Measurements from ENCODE around the gene ANKH.

The ANKH gene

DNA sequence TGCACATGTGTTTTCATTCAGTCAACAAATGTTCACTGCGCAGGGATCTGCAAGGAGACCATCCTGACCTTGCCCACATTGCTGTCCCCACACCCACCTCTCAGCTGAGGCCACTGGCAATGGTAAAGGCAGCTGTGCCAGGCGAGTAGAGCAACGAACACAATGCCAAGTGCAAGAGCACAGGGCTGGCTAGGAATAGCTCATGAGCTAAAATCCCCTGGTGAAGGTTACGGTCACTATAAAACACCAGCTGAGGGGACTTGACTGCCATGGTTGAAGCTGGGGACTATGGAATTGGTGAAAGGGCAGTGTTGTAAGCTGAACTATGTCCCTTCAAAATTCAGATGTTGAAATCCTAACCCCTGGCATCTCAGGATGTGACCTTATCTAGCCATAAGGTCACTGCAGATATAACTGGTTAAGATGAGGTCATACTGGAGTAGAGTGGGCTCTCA is 111.0 kb downstream of the ANKH start:
- no peak for DNase-seq (ENCODE audit: low read depth, low spot score)

DNA sequence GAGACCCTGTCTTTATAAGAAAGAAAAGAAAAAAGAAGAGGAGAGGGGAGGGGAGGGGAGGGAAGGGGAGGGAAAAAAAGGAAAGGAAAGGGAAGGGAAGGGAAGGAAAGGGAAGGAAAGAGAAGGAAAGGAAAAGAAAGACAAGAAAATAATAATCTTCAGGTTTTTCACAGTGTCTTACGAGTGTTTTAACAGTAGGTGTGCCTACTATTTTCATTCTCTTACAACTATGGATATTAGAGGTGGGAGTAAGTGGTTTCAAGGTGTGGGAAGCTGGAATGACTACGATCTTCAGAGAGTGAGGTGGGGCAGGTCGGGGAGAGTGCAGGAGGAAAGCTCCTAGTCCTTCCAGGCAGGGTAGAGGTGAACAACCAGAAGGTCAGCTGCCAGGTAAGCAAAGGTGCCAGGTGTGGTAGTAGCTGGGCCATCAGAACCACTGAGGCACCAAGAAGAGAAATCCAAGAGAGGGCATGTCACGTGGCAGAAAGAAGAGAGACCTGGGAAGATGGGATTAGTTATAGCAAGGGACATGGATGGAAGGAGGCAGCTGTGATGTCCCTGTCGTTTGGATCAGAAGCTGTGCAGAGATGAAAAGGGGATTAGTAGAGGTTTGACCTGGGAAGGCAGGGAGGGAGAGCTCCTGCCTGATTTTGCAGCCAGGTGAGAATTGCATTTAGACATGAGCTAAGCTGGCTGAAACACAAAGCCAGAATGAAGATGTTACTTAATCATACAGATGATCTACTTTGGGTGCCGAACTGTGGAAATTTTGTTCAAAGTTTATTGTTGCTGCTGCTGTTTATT is 111.6 kb downstream of the ANKH start:
- no peak for DNase-seq (ENCODE audit: low read depth, low spot score)

DNA sequence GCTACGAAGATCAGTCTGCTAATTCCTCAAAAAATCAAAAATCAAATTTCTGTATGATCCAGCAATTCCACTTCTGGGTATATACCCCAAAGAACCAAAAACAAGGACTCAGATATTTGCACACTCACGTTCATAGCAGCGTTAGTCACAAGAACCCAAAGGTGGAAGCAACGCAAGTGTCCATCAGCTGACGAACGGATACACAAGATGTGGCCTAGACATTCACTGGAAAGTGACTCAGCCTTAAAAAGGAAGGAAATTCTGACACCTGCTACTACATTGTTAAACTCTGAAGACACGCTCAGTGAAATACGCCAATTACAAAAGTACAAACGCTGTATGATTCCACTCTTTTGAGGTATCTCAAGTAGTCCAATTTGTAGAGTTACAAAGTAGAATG is 113.7 kb downstream of the ANKH start:
- no peak for DNase-seq (ENCODE audit: low read depth, low spot score)

DNA sequence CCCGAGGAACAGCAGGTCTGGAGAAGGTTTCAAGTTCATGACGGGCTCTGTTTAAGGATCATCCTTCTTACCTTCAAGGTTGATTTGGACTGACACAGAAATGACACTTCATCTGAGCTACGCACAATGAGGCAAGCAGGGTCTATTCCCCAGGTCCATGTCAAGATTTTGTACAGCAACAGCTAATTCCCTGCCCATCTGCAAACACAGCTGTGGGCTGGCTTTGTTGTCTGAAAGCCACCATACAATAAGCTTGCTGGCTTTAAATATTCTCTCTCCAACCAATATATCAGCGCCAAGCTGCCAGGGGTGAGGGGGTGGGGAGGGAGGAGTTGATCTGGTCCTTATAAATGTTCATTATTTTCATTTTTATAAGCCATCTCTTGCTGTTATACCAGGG is 115.1 kb downstream of the ANKH start:
- no peak for DNase-seq (ENCODE audit: low read depth, low spot score)

DNA sequence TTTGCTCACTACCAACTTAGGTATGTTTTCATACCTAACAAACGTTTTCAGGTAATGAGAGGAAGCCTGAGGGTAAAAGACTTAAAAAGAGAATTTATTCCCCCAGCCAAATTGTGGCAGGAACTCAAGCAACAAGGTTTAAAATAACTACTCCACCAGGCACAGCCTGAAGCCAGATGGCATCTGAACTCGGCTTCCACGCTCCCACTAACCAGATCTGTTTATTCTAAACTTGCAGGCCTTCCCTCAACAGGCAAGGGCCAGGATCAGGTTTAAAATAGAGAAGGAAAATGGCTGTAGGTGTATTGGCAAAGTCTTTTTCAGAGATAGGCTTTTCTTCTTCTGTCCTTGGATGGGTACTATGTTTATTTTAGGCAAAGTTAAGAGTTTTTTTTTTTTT is 117.6 kb downstream of the ANKH start:
- DNase-seq (ENCODE audit: low read depth, low spot score), result no peak

DNA sequence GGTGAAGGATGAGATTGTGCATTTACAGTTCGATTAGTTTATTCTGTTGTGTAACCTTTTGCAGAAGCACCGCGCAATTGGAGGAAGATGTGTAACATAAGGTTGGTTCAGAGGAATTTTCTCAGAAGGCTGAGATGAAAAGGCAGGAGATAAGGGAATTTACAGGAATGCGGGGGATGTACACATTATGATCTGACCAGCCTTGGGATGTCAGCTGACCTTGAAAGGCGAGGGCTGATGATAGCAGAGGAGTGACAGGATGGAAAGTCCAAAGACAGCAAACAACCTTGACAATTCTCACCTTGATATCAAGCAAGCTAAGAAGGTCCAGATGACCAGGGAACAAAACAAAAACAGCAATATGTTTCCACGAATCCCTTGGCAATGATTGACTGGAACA is 118.3 kb downstream of the ANKH start:
- no peak for DNase-seq (ENCODE audit: low read depth, low spot score)

DNA sequence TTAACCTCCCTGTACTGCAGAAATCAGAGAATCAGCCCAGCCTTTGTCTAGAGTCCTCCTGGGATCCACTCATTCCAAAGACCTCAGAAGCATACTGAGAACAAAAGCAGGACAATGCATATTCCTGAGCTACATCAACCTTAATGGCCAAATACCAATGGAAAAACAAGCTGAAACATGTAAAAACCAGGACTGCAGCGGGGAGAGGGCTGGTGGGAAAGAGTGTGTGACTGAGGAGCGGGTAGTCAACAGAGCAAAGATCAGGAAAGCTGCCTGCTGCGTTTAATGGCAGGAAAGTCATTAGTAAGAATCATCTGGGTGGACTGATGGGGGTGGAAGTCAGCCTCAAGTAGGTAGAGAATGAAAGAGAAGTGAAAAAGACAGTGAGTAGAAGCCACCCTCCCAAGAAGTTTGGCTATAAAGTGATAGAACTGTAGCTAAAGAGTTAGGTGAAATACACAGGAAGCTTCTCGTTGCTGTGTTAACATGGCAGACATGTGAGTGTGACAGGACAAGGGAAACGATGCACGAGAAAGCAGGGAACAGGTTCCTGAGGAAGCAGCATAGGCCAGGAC is 119.0 kb downstream of the ANKH start:
- DNase-seq (ENCODE audit: low read depth, low spot score), result no peak

DNA sequence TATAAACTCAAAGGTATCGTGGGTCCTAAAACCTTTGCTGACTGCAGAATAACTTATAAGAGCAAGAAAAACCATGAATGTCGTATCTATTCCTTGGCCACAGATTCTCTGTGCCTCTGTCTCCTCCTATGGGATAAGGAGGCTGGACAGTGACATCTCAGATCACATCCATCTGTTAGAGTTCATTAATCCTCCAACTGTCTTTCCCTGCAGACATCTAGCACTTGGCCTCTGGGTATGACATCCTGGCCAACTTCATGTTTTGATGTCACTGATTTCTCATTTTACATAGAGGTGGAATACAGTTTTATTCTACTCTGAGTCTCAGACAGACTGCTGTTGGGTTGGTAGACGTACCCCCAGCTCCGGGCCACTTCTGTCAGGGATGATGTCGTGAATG is 120.9 kb downstream of the ANKH start:
- no peak for DNase-seq (ENCODE audit: low read depth, low spot score)

DNA sequence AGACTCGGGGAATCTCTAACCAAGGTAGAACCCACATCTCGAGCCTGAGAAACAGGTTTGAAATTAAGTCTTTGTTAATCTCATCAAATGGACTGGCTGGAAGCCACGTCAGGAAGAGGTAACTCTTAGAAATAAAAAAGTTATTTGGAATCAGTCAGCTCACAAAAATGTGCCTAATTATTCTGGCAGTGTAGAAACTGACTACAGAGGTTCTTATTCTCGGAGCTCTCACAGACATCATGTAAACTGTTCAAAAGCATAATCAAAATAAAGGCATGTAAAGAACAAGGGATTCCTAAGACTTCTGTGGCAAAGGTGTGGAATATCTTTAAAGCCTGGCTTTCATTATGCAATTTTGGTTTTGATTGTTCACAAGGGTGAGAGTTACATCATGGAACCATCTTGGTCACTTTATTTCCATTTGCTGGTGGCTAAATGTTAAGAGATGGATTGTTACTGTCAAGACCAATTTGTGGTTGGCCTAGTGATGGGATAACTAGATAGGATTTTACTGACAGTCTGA is 121.9 kb downstream of the ANKH start:
- no peak for DNase-seq (ENCODE audit: low read depth, low spot score)

DNA sequence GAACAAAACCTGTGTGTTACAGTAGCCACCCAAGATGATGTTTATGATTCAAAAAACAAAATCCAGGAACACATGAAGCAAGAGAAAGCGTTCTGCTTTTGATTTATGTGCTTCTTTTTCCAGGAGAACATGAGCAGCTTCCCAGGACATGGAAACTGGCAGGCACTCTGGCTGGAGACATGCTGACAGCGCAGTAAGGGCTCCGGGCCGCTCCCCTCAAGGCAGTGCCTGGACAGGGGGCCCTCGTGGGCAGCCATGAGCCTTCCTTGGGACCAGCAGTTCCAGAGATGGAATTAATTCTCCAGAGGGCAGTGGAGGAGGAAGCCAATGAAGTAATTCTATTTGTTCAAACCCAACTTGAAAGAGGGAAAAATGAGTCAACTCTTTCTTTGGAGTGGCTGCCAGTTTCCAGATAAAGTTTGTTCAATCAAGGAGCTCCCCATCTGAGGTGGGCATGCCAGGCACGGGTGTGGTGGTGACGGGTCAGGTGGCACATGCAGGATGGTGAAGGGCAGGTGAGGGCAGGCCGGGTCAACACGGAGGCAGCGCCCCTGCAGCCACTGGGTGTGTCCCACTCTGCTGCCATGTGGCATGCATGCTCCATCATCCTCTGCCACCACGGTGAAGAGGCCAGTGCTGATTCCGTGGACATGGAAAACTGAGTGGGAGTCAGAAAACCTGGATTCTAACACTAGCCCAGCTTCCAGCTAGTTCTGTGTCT is 123.2 kb downstream of the ANKH start:
- DNase-seq (ENCODE audit: low read depth, low spot score), result no peak

DNA sequence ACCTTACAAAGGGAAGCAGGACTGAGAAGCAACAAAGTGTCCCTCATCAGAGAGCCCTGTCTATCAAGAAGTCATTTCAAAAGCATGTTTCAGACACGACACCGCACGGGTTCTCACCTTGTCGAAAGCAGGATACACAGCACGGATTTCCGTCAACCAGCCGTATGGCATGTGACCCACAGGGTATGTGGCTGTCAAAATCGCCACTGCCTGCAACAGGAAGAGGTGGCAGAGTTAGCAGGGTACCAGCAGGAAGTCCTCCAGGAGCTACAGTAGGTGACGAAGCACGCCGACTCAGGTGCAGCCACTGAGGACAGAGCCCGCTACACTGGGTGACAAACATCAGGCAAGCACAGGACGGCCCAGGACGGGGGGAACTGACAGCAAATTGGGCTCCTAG is 125.8 kb downstream of the ANKH start:
- no peak for DNase-seq (ENCODE audit: low read depth, low spot score)

DNA sequence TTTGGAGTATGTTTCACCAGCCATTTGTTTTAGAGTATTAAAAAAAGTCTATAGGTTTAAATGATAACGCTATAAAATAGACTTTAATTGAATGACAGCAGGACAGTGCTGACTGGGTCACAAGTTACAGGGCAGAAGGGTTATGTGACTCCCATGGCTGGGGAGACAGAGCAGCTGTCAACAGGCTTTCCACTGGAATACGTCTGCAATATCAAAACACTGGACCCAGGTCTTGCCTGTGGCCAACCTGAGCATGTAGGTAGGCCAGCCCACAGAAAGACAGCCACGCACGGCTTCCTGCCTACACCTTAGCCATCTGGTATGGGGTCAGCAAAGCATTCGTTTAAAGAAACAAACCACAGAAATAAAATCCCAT is 126.4 kb downstream of the ANKH start:
- DNase-seq (ENCODE audit: low read depth, low spot score), result no peak

DNA sequence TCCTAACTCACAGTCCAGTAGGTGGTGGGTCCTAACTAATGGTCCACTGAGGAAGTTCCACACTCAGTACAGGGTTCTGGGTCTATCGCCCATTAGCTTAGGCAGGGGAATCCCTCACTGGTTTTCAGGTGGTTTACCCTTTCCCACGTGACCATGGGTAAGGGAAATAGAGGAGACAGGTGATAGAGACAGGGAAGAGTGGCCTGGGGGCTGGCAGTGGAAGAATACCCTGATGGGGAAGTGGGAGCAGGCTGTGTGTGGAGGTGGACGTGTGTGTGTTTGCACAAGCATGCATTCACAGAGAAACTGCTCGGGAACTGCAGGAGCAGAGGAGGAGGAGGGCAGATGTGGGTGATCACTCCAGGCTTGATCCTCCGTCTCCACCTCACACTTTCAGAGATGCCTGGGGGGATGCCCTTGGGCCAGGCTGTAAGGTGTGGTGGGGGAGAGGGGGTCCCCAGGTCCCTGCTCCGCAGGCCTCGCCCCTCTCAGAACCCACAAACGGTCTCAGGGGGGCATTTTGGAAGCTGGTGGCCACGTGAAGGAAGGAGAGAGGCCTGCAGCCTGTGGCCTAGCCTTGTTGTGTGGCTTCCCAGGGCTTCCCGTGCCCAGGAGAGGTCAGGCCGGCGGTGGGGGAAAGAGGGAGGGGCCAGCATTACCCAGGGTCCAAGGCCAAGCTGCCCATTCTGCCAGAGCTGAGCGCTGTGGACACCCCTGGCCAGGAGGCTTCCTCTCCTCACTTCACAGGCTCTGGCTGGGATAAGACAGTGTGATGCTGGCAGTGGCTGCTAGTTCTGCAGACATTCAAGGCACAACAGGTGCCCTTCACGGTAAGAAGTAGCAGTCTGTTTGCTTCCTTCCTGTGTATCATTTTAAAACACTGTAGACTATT is 127.0 kb downstream of the ANKH start:
- DNase-seq (ENCODE audit: low read depth, low spot score), result no peak

DNA sequence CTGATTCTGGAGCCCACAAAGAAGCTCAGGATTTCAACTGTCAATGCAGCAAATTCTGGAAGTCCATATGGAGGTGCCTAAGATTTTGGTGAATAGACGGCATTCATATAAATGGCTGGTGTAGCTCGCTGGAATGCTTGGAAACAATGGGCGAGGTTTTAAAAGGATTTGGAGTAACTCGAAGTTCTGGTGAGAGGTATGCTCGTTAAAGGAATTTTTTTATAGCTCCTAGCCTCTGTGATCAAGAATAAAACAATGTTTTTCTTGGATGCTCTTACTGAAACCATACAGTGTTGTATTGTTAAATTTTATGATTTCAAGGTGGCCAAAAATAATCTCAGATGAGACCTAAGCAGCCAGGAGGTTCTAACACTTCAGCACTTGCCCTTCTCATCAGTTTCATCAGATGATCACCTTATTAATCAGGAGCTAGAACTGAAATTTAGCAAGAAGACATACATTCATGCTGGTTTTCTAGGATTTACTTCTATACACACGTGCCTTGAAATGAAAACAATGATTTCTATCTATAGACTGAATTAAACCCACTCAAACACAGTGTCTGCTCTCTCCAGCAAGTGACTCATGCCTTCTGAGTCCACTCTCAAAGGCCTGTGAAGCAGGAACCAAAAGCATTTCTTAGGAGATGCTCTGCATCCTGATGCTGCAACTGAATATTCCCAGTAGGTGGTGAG is 127.8 kb downstream of the ANKH start:
- DNase-seq (ENCODE audit: low read depth, low spot score), result no peak

DNA sequence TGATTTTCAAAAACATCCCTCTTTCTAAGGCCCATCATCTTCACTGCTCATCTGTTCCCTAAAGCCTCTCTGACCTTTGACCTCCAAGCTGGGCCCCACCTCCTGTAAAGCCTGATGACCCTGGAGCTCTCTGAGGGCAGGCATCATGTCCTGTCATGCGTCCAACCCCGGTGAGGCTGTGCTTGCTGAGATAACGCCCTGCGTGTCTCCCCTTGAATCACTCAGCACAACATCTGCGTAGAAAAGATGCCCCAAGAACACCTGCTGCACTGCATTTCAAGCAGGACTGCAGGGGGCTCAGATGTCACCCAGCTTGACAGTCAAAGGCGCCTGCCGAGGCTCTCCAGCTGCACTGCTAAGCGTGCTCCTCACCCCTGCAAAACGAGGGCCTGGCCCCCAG is 129.1 kb downstream of the ANKH start:
- no peak for DNase-seq (ENCODE audit: low read depth, low spot score)

DNA sequence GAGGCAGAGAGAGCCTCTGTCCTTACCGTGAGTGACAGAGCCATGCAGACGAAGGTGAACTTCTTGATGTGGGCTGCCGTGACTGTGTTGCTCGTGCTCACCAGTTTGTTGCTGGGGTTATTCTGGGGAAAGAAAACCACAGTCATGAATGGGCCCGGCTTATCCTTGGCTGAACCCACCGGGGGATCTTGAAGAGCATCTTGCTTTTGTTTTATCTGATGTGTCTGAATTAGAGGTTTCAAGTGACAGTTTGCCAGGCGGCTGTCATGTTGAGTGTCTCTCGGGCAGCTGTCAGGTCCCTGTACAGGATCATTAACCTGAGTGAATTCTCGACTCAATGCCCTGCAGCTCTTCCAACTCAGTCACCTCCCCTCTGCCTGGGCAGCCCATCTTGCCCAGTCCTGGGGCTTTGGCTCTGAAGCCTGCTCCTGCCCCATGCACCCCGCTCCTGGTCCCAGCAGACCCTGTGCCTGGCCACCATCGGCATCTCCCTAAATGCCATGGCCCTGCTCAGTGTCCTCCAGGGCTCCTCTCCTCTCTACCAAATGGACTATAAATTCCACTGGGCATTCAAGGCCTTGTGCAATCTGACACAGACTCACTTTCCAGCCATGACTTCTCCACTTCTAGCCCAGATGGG is 129.7 kb downstream of the ANKH start:
- DNase-seq (ENCODE audit: low read depth, low spot score), result no peak

DNA sequence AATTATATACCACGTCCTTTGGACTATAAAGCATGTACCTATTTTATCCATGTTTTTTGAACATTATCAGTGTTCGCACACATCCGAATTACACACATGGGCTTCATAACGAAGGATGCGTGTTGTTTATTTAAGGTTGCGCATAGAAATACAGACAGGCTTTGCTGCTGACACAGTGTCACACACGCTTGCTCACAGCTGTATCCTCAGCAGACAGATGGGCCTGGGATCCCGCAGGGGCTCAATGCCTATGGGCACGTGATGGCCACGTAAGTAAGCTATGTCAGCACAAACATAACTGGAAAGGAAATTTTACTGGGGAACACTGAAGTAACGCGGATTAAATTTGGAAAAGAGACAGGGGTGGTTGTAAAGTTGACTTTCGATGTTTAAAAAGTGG is 130.4 kb downstream of the ANKH start:
- DNase-seq (ENCODE audit: low read depth, low spot score), result no peak

DNA sequence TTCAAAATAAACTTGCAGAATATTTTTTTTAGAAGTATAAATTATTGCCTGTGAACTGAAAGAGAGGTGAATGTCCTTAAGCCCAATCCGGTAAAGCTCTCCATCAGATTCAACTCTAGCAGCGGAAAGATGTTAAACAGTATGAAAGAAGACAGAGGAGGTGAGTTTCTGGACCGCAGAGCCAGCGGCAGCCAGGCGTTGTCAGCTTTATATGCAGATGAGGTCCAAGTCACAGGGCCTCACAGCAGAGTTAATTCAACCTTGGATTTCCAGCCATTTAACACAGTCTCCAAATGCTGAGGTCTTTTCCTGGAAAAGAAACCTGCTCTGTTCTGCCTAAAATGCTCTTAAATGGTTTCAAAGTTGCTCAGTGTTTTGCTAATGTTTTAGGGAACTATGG is 131.6 kb downstream of the ANKH start:
- no peak for DNase-seq (ENCODE audit: low read depth, low spot score)

DNA sequence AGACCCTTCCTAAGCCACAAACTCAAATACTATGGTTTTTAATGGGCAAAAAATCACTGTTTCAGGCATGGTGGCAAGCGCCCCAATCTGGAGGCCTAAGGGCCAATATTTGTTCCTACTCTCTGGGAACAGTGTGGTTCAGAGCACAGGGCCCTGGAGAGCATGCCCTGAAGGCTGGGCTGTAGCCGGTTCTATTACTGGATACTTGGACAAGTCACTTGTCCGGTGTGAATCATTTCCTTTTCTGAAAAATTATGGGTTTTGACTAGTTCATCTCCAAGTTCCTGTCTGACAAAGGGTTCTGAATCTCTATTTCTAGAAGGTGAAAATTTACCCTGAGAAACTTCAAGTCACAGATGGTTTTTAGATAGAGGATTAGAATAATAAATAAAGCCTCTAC is 132.0 kb downstream of the ANKH start:
- DNase-seq (ENCODE audit: low read depth, low spot score), result no peak

DNA sequence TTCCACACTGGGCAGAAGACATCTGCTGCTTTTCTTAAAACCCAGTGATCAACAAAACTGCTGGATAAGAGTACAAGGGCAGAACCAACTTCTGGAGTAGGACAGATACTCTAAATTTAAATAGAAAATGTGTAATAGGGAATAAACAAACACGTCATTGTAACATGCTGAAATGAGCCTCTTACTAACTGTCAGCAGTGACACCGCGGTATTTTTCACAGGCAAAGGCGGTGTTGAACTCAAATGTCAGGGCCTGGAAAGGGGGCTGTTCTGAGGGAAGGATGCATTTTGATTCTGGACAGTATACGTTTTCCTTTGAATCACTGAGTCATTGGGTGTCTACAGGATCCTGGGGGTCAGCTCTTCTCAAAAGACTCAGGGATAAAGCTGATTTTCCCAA is 133.5 kb downstream of the ANKH start:
- DNase-seq (ENCODE audit: low read depth, low spot score), result no peak

DNA sequence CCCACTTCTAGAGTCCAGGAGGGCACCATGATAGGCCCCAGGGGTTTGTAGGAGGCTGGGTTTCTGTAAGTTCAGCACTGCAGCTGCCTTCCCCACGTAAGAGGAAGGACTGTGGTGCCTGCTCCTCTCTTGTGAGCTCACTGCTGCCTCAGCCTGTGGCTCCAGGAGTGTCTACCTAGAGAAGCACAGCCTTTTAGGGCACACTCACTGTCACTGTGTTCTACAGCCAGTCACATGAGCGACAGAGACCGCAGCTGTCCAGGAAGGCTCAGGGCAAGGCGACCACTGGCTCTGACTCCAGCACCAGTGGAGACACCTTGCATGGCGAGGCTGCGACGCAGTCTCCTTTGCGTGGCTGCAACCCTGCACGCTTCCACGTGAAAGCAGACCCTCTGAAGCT is 134.3 kb downstream of the ANKH start:
- DNase-seq (ENCODE audit: low read depth, low spot score), result no peak

Data from brain pericyte (primary cell).